HepG2 (cell line): ENCODE measurements around the gene ZNF513. TPM values are rescaled to one million over a fixed set of nuclear protein-coding genes. Genes with fewer than 3 reads are reported as not detected.

Experiments used
- GZF1 ChIP-seq: sonication (generic); formaldehyde crosslinking; IDR thresholded peaks from 2 replicates; pipeline ENCODE4 v1.5.1; 2020; ENCODE audit warnings: mild to moderate bottlenecking, missing genetic modification reagents
- HMG20B ChIP-seq: conservative IDR thresholded peaks from 2 replicates; pipeline ENCODE4 v1.6.1; 2016; ENCODE audit warnings: missing genetic modification reagents, missing compliant biosample characterization
- HOXA7 ChIP-seq: sonication (generic); formaldehyde crosslinking; IDR thresholded peaks from 2 replicates; pipeline ENCODE4 v1.8.1; 2022; ENCODE audit warnings: mild to moderate bottlenecking, missing genetic modification reagents, moderate library complexity
- JUN ChIP-seq: sonication (generic); formaldehyde crosslinking; IDR thresholded peaks from 2 replicates; pipeline ENCODE4 v1.4.0; 2020; ENCODE audit warnings: mild to moderate bottlenecking, missing genetic modification reagents
- KDM2A ChIP-seq: sonication (generic); formaldehyde crosslinking; IDR thresholded peaks from 2 replicates; pipeline ENCODE4 v1.4.0; 2020; ENCODE audit warnings: low read depth, missing genetic modification reagents, borderline replicate concordance
- MEIS2 ChIP-seq: sonication (generic); formaldehyde crosslinking; IDR thresholded peaks from 2 replicates; pipeline ENCODE4 v1.9.0; 2021; ENCODE audit warnings: mild to moderate bottlenecking, missing genetic modification reagents
- NFKBIZ ChIP-seq: IDR thresholded peaks from 2 replicates; pipeline ENCODE4 v1.6.1; 2018; ENCODE audit warnings: missing genetic modification reagents, missing compliant biosample characterization
- NR2F1 ChIP-seq, 2 experiments: fragments of 450-650 bp in 1 of 2; formaldehyde crosslinking in 1 of 2; IDR thresholded peaks; 2 replicates each; pipeline versions ENCODE4 v1.5.0 to v1.6.1; 2016 to 2020; ENCODE audit warnings: mild to moderate bottlenecking in 1 of 2, missing compliant biosample characterization in 1 of 2, missing genetic modification reagents in 1 of 2, moderate library complexity in 1 of 2
- POLR2G ChIP-seq: fragments of 200-400 bp; formaldehyde crosslinking; IDR thresholded peaks from 2 replicates; pipeline ENCODE4 v1.6.1; 2018; ENCODE audit warnings: mild to moderate bottlenecking, low read depth, low read length, moderate library complexity
- RERE ChIP-seq: IDR thresholded peaks from 2 replicates; pipeline ENCODE4 v1.6.1; 2016; ENCODE audit warnings: low read depth, missing genetic modification reagents, missing compliant biosample characterization
- RXRA ChIP-seq: sonication (generic); formaldehyde crosslinking; IDR thresholded peaks from 2 replicates; pipeline ENCODE4 v1.5.1; 2020; ENCODE audit warnings: missing genetic modification reagents
- SP1 ChIP-seq, 2 experiments: fragments of 450-650 bp in 1 of 2; sonication (generic) in 1 of 2; formaldehyde crosslinking in 1 of 2; IDR thresholded peaks; 2 replicates each; pipeline versions ENCODE4 v1.4.0 to v1.6.1; 2016 to 2020; ENCODE audit warnings: missing genetic modification reagents in 1 of 2
- TEAD3 ChIP-seq: optimal IDR thresholded peaks from 2 replicates; pipeline ENCODE3; 2016; ENCODE audit warnings: borderline replicate concordance
- ZBTB38 ChIP-seq: sonication (generic); formaldehyde crosslinking; IDR thresholded peaks from 2 replicates; pipeline ENCODE4 v1.5.1; 2020; ENCODE audit warnings: mild to moderate bottlenecking, missing genetic modification reagents
- ZNF296 ChIP-seq: sonication (generic); formaldehyde crosslinking; conservative IDR thresholded peaks from 2 replicates; pipeline ENCODE4 v1.5.0; 2020; ENCODE audit warnings: mild to moderate bottlenecking, missing genetic modification reagents
- ZNF350 ChIP-seq: sonication (generic); formaldehyde crosslinking; IDR thresholded peaks from 2 replicates; pipeline ENCODE4 v1.4.0; 2020; ENCODE audit warnings: mild to moderate bottlenecking, low read depth, missing genetic modification reagents, borderline replicate concordance
- ZNF446 ChIP-seq: sonication (generic); formaldehyde crosslinking; IDR thresholded peaks from 2 replicates; pipeline ENCODE4 v1.5.0; 2020; ENCODE audit warnings: mild to moderate bottlenecking, missing genetic modification reagents
- ZNF501 ChIP-seq: sonication (generic); formaldehyde crosslinking; IDR thresholded peaks from 2 replicates; pipeline ENCODE4 v1.5.1; 2020; ENCODE audit warnings: mild to moderate bottlenecking, moderate library complexity, missing genetic modification reagents
- ZNF749 ChIP-seq: sonication (generic); formaldehyde crosslinking; IDR thresholded peaks from 2 replicates; pipeline ENCODE4 v1.8.0; 2022; ENCODE audit warnings: mild to moderate bottlenecking, missing genetic modification reagents, moderate library complexity, borderline replicate concordance
- ZSCAN22 ChIP-seq: sonication (generic); formaldehyde crosslinking; IDR thresholded peaks from 2 replicates; pipeline ENCODE4 v1.4.0; 2020; ENCODE audit warnings: mild to moderate bottlenecking, missing genetic modification reagents
- polyA plus RNA-seq, 8 experiments: library from polyadenylated mRNA; depleted of rRNA in 3 of 8; stranded (reverse) in 7 of 8; unstranded in 1 of 8; fragments of >200 nt; fragmentation: Illumina TruSeq in 4 of 8; extraction: Trizol in 4 of 8; gene quantifications; 2 replicates each; pipeline versions ENCODE4 v1.2.1 to v1.2.3, GENCODE V29; 2011 to 2016; ENCODE audit warnings: low read depth in 4 of 8, missing spikeins in 1 of 8, mixed read lengths in 1 of 8; ENCODE audit not compliant: insufficient read depth in 1 of 8
- total RNA-seq, 5 experiments: library from RNA; depleted of rRNA; stranded (reverse); fragments of >200 nt; fragmentation: Illumina TruSeq; extraction: Trizol; gene quantifications; 2 replicates each; pipeline ENCODE4 v1.2.3, GENCODE V29; 2016; ENCODE audit warnings: low read depth in 1 of 5
- TF ChIP-seq, protein P1 (sequence below): sonication (generic); formaldehyde crosslinking; IDR thresholded peaks from 2 replicates; pipeline ENCODE4 v1.9.0; 2021; ENCODE audit warnings: missing genetic modification reagents, borderline replicate concordance

ZNF513 gene
- total and polyA plus RNA-seq, 2 of the 13 experiments (the other 11 are each of a cell fraction or from before 2014, with no cell fraction given): 4.9 to 6.3 TPM

GRCh38 chr2:27379836-27380625 lies 503 bp downstream of the ZNF513 start (continued):
- TF ChIP-seq, protein P1, sequence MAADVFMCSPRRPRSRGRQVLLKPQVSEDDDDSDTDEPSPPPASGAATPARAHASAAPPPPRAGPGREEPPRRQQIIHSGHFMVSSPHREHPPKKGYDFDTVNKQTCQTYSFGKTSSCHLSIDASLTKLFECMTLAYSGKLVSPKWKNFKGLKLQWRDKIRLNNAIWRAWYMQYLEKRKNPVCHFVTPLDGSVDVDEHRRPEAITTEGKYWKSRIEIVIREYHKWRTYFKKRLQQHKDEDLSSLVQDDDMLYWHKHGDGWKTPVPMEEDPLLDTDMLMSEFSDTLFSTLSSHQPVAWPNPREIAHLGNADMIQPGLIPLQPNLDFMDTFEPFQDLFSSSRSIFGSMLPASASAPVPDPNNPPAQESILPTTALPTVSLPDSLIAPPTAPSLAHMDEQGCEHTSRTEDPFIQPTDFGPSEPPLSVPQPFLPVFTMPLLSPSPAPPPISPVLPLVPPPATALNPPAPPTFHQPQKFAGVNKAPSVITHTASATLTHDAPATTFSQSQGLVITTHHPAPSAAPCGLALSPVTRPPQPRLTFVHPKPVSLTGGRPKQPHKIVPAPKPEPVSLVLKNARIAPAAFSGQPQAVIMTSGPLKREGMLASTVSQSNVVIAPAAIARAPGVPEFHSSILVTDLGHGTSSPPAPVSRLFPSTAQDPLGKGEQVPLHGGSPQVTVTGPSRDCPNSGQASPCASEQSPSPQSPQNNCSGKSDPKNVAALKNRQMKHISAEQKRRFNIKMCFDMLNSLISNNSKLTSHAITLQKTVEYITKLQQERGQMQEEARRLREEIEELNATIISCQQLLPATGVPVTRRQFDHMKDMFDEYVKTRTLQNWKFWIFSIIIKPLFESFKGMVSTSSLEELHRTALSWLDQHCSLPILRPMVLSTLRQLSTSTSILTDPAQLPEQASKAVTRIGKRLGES (CRISPR knock-in tag): no peak
- peak; percentile 62; the same call in 1 of the 2 replicates for TF ChIP-seq GZF1
- TF ChIP-seq ZNF446: 0 out of 2 replicates have a peak, but pooled peaks have one; percentile 41
- TF ChIP-seq SP1 (IDR thresholded peaks at IDR 0.05): no peak
- TF ChIP-seq SP1 (CRISPR knock-in tag; IDR thresholded peaks at IDR 0.05): 0 out of 2 replicates have a peak, but pooled peaks have one; percentile 16
- peak; percentile 72; the same call in 1 of the 2 replicates for TF ChIP-seq RXRA (CRISPR knock-in tag)
- 0 out of 2 replicates have a peak, but pooled peaks have one; percentile 39 for TF ChIP-seq ZBTB38 (CRISPR knock-in tag)
- 0 out of 2 replicates have a peak, but pooled peaks have one; percentile 60 for TF ChIP-seq JUN
- TF ChIP-seq RERE (CRISPR knock-in tag): 0 out of 2 replicates have a peak, but pooled peaks have one; percentile 6
- TF ChIP-seq ZNF350 (CRISPR knock-in tag): no peak
- TF ChIP-seq ZNF296 (CRISPR knock-in tag): 0 out of 2 replicates have a peak, but pooled peaks have one; percentile 25
- peak; percentile 47; the same call in 1 of the 2 replicates for TF ChIP-seq NFKBIZ (CRISPR knock-in tag)
- TF ChIP-seq KDM2A: peak; percentile 68; the same call in 1 of the 2 replicates
- TF ChIP-seq ZNF749 (CRISPR knock-in tag): 0 out of 2 replicates have a peak, but pooled peaks have one; percentile 51
- TF ChIP-seq POLR2G: peak; percentile 47; the same call in 1 of the 2 replicates
- no peak for TF ChIP-seq ZSCAN22 (CRISPR knock-in tag)
- TF ChIP-seq ZNF501 (CRISPR knock-in tag): 0 out of 2 replicates have a peak, but pooled peaks have one; percentile 28
- peak; percentile 54 to 87; a peak in 3 of 4 replicates for TF ChIP-seq NR2F1 (CRISPR knock-in tag; IDR thresholded peaks at IDR 0.05)
- 0 out of 2 replicates have a peak, but pooled peaks have one; percentile 46 for TF ChIP-seq MEIS2 (CRISPR knock-in tag)
- TF ChIP-seq HOXA7 (CRISPR knock-in tag): no peak
- TF ChIP-seq TEAD3 (CRISPR knock-in tag): peak; percentile 5
- no peak for TF ChIP-seq HMG20B (CRISPR knock-in tag)
